TTC549 (cell line): ENCODE results near the gene CHRNA4.

Source experiments
- FAIRE-seq: peaks from 2 replicates; lab custom pipeline; 2012; peaks lifted over from hg19 to GRCh38; lab: Jason Lieb, UNC

CHRNA4 gene

GRCh38 chr20:63360850-63361518, at the start of gene CHRNA4:
Gene CHRNA4, minus strand, starts transcription at chr20:63361349. Its CDS starts 184 bp downstream, at chr20:63361165.
- no peak for FAIRE-seq

GRCh38 chr20:63409834-63410435, 48.8 kb upstream of the CHRNA4 start:
- FAIRE-seq = no peak

- no peak for FAIRE-seq
Observed at GRCh38 chr20:63409066-63409833, 48.1 kb upstream of the CHRNA4 start.

GRCh38 chr20:63408684-63409046, 47.5 kb upstream of the CHRNA4 start:
- FAIRE-seq = no peak

GRCh38 chr20:63407928-63408683, 47.0 kb upstream of the CHRNA4 start:
- FAIRE-seq = no peak

GRCh38 chr20:63406617-63407245, 45.6 kb upstream of the CHRNA4 start:
- no peak for FAIRE-seq

- no peak for FAIRE-seq
Observed at GRCh38 chr20:63406011-63406410, 44.9 kb upstream of the CHRNA4 start.

- FAIRE-seq = no peak
Observed at GRCh38 chr20:63405102-63405730, 44.1 kb upstream of the CHRNA4 start.

- no peak for FAIRE-seq
Observed at GRCh38 chr20:63404129-63405085, 43.3 kb upstream of the CHRNA4 start.

GRCh38 chr20:63403403-63404105, 42.4 kb upstream of the CHRNA4 start:
- FAIRE-seq = no peak

- no peak for FAIRE-seq
Observed at GRCh38 chr20:63402860-63403220, 41.7 kb upstream of the CHRNA4 start.

- FAIRE-seq = no peak
Observed at GRCh38 chr20:63402181-63402859, 41.2 kb upstream of the CHRNA4 start.

- no peak for FAIRE-seq
Observed at GRCh38 chr20:63401384-63402110, 40.4 kb upstream of the CHRNA4 start.

- FAIRE-seq = no peak
Observed at GRCh38 chr20:63400486-63401210, 39.5 kb upstream of the CHRNA4 start.

GRCh38 chr20:63399596-63400375, 38.6 kb upstream of the CHRNA4 start:
- FAIRE-seq = no peak

GRCh38 chr20:63398744-63399514, 37.8 kb upstream of the CHRNA4 start:
- no peak for FAIRE-seq
